Myocyte (in vitro differentiated cells): Measurements from ENCODE around the gene NR1H4. TPM values are rescaled to one million over a fixed set of nuclear protein-coding genes. Genes with fewer than 3 reads are reported as not detected.
"Not testable (repeated sequence)": the region's sequence is repeated elsewhere in the genome, so short reads cannot be mapped to it uniquely, and the experiment has no call there.

ENCODE experiments used
- DNase-seq: peaks from one replicate; pipeline ENCODE4 v3.0.0-alpha.2; 2012; ENCODE audit warnings: low read depth
- total RNA-seq: library from RNA; depleted of rRNA; stranded (reverse); fragments of >200 nt; gene quantifications from 2 replicates; pipeline ENCODE4 v1.2.3, GENCODE V29; 2014

Gene NR1H4
- total RNA-seq, 1 donor from 2014 or later = not detected

DNA sequence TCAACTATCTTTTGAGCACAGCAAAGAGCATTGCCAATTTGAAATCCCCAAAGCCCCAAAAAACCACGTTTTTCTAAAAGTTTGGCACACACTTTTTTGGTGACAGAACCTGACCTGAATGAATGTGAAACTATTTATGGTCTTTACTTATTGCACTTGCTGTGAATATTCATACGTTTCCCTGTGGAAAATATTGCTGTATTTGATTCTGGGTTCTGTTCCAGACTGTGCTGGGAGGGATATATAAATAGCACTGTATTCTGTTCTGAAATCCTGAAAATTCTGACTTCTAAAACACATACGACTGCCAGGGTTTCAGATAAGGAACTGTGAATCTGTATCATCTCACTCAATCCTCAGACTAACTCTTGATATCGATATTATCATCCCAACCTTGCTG lies 35.1 kb downstream of the NR1H4 start:
- no peak for DNase-seq

DNA sequence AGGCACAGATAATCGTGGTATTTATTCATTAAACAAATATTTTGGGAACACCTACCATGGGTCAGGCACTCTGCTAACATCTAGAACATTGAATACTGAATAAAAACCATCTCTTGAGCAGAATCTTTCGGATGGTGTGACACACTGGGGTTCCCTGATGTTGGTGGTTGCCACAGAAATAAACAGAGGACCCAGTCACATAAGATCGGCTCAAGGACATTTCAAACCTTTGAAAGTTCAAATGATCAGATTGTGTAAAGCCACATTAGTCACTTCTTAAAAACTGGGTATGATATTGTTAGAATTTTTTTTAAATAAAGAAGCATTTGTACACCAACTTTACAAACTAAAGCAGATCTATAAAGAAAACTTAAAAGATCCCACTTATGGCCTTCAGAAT lies 39.0 kb downstream of the NR1H4 start:
- no peak for DNase-seq

DNA sequence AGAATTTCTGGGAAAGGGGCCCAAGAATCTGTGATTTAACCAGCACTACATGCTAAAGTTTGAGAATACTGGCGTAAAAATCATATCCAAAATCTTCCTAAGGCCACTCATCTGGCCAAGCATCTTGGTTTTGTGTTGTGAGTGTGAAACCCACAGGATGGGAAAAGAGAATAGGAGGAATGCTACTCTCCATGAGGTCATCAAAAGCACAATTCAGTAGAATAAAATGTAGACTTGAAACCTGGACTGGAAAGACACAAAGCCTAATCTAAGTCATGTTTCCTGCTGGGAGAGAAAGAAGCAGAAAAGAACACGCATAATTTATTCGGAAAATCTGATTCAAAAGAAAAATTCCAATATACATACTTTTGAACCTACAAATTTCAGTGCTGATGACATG lies 42.3 kb downstream of the NR1H4 start:
- DNase-seq = no peak

DNA sequence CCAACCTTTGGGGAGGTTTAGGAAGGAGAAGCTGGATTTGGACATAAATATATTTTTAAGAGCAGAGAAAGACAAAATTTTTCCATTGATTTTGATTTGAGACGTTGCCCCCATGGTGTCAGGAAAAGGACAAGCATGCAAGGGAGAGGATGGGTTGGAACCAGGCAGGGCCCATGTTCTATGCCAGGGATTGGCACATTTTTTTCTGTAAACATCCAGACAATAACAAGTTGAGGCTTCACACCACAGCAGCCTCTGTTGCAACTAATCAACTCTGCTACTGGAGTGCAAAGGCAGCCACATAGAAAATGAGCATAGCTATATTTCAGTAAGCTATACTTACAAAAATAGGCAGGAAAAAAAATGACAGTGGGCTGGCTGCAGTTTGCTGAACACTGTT lies 44.7 kb downstream of the NR1H4 start:
- DNase-seq = no peak

DNA sequence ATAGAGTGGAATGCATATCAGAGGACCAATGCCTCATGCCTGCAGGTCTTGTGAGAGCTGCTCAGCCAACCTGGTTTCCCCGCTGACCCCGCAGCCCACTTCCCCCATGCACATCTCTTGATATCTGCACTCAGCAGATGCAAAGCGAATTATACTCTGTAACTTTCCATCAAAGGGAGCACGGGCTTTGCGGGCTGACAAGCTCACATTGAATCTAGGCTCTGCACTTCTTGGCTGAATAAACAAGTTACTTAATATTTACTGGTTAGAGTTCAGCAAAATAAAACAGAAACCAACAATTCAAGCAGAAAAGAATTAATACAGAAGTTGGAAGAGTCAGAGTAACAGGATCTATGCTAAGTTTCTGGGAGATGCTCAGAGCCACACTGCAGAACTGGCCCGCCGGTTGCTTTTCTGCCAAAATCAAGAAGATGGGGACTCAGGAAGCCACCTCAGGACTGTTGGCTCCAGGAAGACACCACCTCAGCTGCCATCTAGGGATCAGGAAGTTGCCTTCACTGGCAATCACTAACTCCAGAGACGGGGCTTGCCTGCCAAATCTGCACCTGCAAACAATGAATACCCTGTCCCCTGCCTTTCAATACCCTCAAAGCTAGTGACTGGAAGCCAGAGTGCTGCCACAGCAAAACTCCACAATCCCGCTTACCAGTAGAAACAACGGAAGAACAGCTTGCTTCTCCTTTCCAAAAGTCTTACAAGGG lies 46.5 kb downstream of the NR1H4 start:
- no peak for DNase-seq

DNA sequence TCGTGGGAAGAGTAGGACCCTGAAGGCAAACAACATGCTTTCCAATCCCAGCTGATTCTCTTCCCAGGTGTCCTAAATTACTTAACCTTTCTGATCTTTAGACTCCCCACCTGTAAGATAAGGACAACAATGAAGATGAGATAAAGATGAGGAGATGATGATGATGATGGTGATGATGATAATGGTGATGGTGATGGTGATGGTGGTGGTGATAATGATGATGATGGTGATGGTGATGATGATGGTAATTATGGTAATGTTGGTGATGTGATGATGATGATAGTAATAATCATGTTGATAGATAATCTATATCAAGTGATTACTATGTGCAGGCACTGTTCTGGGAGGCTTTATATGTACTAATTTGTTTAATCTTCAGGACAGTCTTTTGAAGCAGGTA lies 48.3 kb downstream of the NR1H4 start:
- DNase-seq = no peak

DNA sequence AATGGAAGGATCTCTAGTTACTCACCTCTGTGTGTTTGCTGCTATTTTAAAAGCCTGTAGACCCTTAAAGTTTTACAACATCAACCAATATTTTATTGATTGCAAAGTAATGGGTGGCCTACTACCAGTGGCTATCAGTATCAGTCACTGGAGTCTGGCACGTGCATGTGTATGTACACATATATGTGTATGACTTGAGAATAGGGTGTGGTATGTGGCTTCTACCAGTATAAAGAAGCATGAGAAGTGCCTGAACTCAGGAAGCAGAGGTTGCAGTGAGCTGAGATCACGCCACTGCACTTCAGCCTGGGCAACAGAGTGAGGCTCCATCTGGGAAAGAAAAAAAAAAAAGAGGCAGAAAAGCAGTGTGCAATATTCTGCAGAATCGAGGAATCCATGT lies 54.4 kb downstream of the NR1H4 start:
- DNase-seq = no peak

DNA sequence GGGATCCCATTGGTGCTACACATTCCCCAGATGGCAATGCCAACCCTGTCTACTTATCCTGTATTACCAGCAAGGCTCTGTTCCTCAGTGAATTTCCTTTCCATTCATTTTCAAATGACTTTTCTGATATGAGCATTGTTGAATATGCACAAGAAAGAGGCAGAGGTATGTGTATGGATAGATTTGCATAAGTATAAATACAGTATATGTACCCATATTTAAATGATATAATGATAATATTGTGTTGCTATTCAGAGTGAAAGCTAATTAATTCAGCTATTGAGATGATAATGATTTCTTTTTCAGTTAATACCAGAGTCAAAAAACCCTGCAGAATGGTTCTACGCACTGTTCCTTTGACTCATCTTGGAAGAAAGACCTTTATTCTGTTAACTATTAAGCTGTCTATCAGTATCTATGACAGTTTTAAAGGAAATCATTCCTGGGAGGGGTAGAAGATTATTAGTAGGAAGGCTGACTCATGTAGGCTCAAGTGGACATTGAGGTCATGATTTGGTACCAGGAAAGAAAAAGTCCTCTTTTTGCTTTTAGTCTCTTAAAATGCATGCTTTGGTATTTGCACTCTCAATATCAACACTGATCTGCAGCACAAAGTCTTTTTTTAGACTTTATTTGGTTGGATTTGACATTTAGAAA lies 54.9 kb downstream of the NR1H4 start:
- no peak for DNase-seq

DNA sequence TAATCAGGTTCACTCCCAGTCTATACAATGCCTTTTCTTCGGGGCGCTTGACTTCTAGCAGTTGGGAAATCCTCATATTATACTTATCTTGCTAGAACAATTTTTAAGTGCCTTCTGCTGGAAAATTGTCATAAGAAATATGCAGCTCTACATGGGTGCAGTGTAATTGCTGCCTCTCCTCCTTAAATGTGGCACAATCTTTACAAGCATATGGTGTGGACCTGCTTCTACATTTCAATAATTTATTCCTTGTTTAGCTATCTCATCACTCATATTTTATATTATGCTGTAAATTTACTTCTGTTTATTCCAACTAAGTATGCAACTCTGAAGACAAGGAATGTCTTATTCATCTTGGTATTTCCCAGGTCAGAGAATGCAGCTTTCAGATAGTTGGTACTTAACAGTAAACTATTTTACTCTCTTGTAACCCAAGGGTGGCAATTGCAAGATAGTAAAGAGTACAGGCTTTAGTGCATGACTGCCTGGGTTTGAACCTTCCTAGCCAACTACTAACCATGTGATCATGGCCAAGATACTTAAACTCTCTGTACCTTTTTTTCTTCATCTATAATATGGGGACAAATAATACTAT lies 56.2 kb downstream of the NR1H4 start:
- no peak for DNase-seq

DNA sequence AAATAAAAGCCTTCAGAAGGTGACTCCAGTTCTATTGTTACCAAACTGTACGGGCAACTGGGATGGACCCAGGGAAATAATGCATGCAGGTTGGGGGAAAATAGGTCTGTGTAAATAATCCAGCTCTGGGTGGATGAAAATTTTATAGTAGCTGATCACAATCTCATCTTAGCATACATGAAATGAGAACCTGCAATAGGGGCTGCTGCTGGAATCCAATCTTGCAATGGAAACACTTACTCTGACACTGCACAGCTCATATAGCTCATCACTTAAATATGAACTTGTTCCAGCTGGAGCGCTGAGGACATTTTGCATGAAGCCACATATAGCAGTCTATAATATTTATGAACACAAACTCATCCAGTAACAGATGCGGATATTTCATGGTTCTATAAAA lies 59.7 kb downstream of the NR1H4 start:
- no peak for DNase-seq

DNA sequence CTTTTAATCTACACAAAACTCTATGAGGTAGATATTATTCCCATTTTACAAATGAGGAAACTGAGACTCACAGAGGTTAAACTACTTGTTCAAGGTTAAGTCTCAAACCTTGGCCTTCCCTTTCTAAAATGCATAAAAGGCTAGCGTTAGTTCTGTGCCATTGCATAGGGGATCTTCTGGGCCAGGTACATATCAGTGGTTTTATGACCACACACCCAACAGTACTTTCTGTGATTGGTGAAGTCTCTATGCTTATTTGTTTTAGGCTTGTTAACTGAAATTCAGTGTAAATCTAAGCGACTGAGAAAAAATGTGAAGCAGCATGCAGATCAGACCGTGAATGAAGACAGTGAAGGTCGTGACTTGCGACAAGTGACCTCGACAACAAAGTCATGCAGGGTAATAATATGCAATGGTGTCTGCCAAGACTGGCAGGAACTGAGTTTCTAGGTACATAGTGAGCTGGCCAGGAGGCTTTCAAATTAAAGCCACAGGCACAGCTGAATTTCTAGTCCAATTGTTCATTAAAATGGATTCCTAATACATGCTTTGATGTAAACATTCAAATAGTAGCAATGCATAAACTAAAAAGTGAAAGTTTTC lies 61.1 kb downstream of the NR1H4 start:
- DNase-seq = no peak

DNA sequence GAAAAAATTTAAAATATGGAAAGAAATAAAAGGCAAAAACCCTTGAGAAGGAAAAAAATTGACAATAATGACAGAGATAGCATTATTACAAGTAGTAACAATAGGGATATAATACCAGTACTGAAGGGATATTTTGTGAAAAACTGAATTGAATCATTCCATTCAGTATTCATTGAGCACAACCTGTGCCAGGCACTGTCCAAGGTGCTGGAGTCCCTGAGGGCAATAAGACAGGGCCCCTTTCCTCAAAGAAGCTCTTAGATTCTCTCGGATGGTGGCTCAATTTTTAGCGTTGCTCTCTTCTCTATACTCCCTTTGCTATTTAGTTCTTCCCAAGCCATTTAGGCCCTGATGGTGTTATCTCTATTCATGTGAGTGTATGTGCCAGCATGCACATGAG lies 65.5 kb downstream of the NR1H4 start:
- DNase-seq = peak; percentile 68

DNA sequence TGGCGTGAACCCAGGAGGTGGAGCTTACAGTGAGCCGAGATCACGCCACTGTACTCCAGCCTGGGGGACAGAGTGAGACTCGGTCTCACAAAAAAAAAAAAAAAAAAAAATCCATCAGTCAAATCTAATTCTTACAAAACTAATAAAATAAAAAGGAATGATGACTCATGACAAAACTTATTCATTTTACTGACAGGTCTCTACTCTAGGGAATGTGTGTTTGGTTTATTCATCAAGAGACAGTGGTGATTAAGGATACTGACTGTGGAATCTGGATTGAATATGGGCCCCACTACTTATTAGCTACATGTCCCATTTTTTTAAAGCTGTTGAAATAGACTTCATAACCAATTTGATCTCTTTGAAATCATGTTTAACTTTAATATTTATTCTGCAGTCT lies 70.5 kb downstream of the NR1H4 start:
- no peak for DNase-seq

DNA sequence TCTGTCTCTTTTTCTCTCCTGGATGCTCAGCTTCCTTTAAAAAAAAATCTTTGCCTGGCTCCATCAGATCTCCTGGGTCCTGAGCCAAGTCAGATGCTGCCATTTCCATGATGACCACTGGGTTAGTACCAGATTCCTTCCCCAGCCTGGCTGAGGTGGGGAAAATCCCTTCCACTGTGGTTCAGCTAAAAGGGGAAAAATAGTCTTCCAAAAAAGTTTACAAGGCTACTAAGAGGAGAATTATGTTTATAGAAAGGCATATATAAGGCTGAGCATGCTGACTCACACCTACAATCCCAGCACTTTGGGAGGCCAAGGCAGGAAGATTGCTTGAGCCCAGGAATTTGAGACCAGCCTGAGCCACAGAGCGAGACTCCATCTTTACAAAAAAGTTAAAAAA lies 71.4 kb downstream of the NR1H4 start:
- no peak for DNase-seq

DNA sequence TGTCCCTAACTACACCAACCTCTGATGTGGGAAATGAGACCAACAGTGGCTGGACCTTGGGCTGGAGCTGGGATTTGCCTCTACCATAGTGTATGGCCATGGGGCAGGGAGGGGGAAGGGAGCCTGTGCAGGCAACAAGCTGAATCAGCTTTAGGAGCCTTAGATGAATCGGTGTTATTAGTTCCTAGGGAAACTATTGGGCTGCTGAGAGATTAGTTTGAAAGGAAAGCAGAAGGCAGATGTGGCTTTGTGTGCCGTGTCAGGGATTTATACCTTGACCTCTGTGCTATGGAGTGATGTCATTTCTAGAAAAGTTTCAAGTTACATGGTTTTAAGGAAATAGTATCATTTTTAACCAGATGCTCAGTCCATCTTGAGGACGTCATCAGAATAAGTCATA lies 80.3 kb downstream of the NR1H4 start:
- DNase-seq = peak; percentile 13

DNA sequence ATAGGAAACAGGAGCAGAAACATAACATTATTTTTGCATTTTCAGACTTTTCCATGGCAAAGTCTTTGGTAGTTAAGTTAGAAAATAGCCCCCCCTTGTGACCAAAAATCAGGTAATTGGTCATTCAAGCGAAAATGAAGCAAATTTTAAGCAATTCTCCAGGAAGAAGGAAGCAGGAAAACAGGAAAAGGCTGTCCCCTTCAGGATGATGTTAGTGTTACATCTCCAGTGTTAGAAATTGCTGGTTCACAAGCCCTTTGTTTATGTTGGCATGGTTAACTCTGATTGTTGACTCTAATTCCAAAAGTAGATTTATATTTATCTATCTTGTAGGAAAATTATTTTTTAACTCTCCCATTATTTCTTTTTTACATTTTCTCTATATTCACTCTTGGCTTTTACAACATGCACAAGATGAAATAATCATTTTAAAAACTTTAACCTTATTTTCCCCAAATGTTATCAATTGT lies 81.0 kb downstream of the NR1H4 start:
- DNase-seq = peak; percentile 81

DNA sequence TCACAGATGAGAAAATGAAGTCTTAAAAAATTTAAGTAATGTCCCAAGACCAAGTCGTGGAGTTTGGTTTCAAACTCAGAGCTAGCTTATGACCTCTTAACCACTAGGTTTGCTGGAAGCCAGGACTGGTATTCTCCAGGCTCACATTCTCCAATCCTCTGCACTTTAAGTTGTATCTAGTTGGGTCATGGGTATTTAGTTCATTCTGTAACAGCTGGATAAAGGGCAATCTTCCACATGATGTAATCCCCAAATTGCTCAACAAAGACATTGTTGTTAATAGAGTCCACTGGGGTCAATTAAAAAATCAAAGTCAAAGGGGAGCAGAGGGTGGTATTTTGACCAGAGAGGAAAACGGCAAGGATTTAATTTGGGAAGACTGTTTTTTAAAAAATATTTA lies 82.1 kb downstream of the NR1H4 start:
- DNase-seq = peak; percentile 66

DNA sequence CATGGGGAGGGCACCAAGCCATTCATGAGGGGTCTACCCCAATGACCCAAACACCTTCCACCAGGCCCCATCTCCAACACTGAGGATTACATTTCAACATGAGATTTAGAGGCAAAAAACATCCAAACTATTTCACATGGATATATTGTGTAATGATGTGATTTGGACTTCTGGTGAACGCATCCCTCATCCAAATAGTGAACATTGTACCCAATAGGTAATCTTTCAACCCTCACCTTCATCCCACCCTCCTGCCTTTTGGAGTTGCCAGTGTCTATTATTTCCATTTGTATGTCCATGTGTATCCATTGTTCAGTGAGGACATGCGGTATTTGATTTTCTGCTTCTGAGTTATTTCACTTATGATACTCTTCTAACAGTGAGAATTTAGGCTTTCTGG lies 83.7 kb downstream of the NR1H4 start:
- no peak for DNase-seq

DNA sequence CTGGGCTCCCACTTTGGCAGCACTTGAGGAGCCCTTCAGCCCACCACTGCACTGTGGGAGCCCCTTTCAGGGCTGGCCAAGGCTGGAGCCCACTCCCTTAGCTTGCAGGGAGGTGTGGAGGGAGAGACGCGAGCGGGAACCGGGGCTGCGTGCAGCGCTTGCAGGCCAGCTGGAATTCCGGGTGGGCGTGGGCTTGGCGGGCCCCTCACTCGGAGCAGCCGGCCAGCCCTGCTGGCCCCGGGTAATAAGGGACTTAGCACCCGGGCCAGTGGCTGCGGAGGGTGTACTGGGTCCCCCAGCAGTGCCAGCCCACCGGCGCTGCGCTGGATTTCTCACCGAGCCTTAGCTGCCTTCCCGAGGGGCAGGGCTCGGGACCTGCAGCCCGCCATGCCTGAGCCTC lies 85.6 kb downstream of the NR1H4 start:
- not testable (repeated sequence) for DNase-seq

DNA sequence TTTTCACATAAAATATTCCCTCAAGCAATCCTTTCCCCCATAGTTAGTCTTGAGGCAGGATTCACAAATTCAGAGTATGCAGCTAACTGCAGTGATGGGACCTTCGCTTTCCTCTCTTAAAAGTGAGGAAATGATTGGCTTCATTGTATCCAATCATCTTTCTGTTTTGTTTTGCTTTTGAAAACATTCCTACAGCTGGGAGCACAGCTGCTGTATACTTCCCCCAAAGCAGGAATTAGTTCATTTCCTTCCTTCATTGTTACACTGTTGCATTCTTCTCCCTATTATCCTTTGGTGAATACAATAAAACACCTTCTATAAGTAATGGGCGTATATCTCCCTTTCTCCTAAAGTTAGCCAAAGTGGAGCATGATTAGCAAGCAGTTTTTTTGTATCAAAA lies 90.4 kb downstream of the NR1H4 start:
- peak; percentile 31 for DNase-seq

DNA sequence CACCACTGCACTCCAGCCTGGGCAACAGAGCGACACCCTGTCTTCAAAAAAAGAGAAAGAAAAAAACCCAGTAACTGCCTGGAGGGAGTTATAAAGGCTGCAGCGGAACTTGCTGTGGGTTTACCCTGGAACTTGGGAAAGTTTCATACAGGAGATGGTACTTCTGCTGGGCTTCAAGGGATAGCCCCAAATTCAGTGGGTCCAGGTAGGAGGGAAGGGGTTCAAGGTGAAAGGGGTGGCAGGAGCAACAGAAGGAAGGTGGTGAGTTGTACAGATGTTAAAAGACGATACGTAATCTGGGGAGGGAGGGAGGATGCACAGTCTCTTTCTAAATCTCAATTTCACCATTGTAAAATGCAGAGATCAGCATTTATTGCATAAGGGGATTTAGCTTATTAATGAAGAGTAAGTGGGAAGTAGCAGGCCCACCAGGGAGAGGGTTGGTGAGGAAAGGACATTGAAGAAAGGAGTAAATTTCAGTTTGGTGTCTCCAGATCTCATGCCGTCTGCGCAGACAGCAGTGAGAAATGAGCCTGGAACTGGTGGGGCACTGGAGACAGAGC lies 91.3 kb downstream of the NR1H4 start:
- no peak for DNase-seq

DNA sequence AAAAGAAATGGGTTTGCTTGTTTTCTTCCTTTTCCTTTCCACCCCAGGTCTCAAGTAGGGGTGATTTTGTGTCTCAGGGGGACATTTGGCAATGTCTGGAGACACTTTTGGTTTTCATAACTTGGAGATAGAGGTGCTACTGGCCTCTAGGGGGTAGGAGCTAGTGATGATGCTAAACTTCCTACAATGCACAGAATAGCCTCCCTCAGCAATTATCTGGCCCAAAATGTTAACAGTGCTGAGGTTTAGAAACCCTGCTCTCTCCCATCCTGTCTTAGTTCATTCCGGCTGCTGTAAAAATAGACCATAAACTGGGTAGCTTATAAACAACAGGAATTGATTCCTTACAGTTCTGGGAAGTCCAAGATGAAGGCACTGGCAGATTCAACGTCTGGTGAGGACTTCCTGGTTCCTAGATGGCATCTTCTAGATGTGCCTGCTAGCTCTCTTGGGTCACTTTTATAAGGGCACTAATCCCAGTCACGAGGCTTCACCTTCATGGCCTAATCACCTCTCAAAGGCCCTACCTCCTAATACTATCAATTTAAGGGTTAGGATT lies 92.4 kb downstream of the NR1H4 start:
- no peak for DNase-seq
